ENCODE results near the gene EFNB2. TPM values are rescaled to one million over a fixed set of nuclear protein-coding genes. Genes with fewer than 3 reads are reported as not detected.

Gene EFNB2
- total RNA-seq, 1 experiment from 2014 or later = 15.9 TPM

- TF ChIP-seq GRHL2 (CRISPR knock-in tag; IDR thresholded peaks at IDR 0.05; ENCODE audit: insufficient replicate concordance, severe bottlenecking) (no peak), CREM (CRISPR knock-in tag; IDR thresholded peaks at IDR 0.05) (0 out of 2 replicates have a peak, but pooled peaks have one; percentile 24), ZNF423 (CRISPR knock-in tag; IDR thresholded peaks at IDR 0.05) (no peak), ZNF416 (CRISPR knock-in tag; IDR thresholded peaks at IDR 0.05) (no peak), NFATC4 (CRISPR knock-in tag; IDR thresholded peaks at IDR 0.05) (no peak), NFE2L1 (CRISPR knock-in tag; IDR thresholded peaks at IDR 0.05) (no peak), ATF6 (CRISPR knock-in tag; IDR thresholded peaks at IDR 0.05) (no peak), MYBL2 (CRISPR knock-in tag; IDR thresholded peaks at IDR 0.05) (no peak; the same call in 1 of the 2 replicates), SOX15 (CRISPR knock-in tag; IDR thresholded peaks at IDR 0.05) (no peak), FOXP1 (CRISPR knock-in tag; IDR thresholded peaks at IDR 0.05; ENCODE audit: borderline replicate concordance) (peak; percentile 90), CTCF (IDR thresholded peaks at IDR 0.05) (no peak), JAZF1 (CRISPR knock-in tag; IDR thresholded peaks at IDR 0.05) (no peak), RELA (CRISPR knock-in tag; IDR thresholded peaks at IDR 0.05; ENCODE audit: borderline replicate concordance) (no peak), CREB1 (CRISPR knock-in tag; IDR thresholded peaks at IDR 0.05) (peak; percentile 89), TP53 (CRISPR knock-in tag; IDR thresholded peaks at IDR 0.05) (no peak), FOXJ3 (CRISPR knock-in tag; IDR thresholded peaks at IDR 0.05; ENCODE audit: borderline replicate concordance) (no peak), ETV6 (CRISPR knock-in tag; IDR thresholded peaks at IDR 0.05) (peak; percentile 45), ZNF232 (CRISPR knock-in tag; IDR thresholded peaks at IDR 0.05) (no peak), ZNF671 (CRISPR knock-in tag; IDR thresholded peaks at IDR 0.05) (no peak), PREB (CRISPR knock-in tag; IDR thresholded peaks at IDR 0.05; ENCODE audit: borderline replicate concordance) (peak; percentile 84; the same call in 1 of the 2 replicates), ZNF121 (CRISPR knock-in tag; IDR thresholded peaks at IDR 0.05) (no peak), ZNF396 (CRISPR knock-in tag; IDR thresholded peaks at IDR 0.05; ENCODE audit: borderline replicate concordance) (no peak), ZSCAN18 (CRISPR knock-in tag; IDR thresholded peaks at IDR 0.05) (no peak), GABPB1 (CRISPR knock-in tag; IDR thresholded peaks at IDR 0.05) (0 out of 2 replicates have a peak, but pooled peaks have one; percentile 27), ELF4 (CRISPR knock-in tag; IDR thresholded peaks at IDR 0.05; ENCODE audit: low read depth) (no peak), PRDM15 (CRISPR knock-in tag; IDR thresholded peaks at IDR 0.05) (peak; percentile 10; the same call in 1 of the 2 replicates)
- TF ChIP-seq, protein P1, sequence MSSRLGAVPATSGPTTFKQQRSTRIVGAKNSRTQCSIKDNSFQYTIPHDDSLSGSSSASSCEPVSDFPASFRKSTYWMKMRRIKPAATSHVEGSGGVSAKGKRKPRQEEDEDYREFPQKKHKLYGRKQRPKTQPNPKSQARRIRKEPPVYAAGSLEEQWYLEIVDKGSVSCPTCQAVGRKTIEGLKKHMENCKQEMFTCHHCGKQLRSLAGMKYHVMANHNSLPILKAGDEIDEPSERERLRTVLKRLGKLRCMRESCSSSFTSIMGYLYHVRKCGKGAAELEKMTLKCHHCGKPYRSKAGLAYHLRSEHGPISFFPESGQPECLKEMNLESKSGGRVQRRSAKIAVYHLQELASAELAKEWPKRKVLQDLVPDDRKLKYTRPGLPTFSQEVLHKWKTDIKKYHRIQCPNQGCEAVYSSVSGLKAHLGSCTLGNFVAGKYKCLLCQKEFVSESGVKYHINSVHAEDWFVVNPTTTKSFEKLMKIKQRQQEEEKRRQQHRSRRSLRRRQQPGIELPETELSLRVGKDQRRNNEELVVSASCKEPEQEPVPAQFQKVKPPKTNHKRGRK (CRISPR knock-in tag; IDR thresholded peaks at IDR 0.05; ENCODE audit: borderline replicate concordance) = no peak
- TF ChIP-seq, protein P2, sequence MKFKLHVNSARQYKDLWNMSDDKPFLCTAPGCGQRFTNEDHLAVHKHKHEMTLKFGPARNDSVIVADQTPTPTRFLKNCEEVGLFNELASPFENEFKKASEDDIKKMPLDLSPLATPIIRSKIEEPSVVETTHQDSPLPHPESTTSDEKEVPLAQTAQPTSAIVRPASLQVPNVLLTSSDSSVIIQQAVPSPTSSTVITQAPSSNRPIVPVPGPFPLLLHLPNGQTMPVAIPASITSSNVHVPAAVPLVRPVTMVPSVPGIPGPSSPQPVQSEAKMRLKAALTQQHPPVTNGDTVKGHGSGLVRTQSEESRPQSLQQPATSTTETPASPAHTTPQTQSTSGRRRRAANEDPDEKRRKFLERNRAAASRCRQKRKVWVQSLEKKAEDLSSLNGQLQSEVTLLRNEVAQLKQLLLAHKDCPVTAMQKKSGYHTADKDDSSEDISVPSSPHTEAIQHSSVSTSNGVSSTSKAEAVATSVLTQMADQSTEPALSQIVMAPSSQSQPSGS (CRISPR knock-in tag; IDR thresholded peaks at IDR 0.05; ENCODE audit: borderline replicate concordance, low read depth) = no peak
Measured at GRCh38 chr13:106535552-106536243, at the start of gene EFNB2 (continued).

All from WTC11 (cell line).